ENCODE data around the gene SAP30L. TPM values are rescaled to one million over a fixed set of nuclear protein-coding genes. Genes with fewer than 3 reads are reported as not detected.

Gene SAP30L
- total and polyA plus RNA-seq, 2 of the 4 experiments (the other 2 are of a cell fraction), result 9.7 to 17.6 TPM

GRCh38 chr5:154459015-154459414, 13.2 kb downstream of the SAP30L start:
- H3K9me3 ChIP-seq (ENCODE audit: control insufficient read depth, insufficient read depth, low read length), result no peaks in the 10 kb centered on the region
- H3K9ac ChIP-seq (ENCODE audit: low read depth, low read length), result no peak overlapping the region
- no peak overlapping the region for H3K27ac ChIP-seq (ENCODE audit: insufficient read depth, low read length)
- TF ChIP-seq CHD1 (IDR thresholded peaks at IDR 0.05; ENCODE audit: low read depth, low read length) (no peak), MAZ (IDR thresholded peaks at IDR 0.05; ENCODE audit: borderline replicate concordance, low read depth, low read length) (no peak), BHLHE40 (IDR thresholded peaks at IDR 0.05; ENCODE audit: low read depth, low read length) (no peak), MXI1 (IDR thresholded peaks at IDR 0.05; ENCODE audit: borderline replicate concordance, low read depth, low read length) (no peak), NFE2L2 (IDR thresholded peaks at IDR 0.05; ENCODE audit: low read depth, low read length) (no peak), MAFK (IDR thresholded peaks at IDR 0.05; ENCODE audit: low read depth, low read length) (no peak), RFX5 (IDR thresholded peaks at IDR 0.05; ENCODE audit: low read depth, low read length) (no peak), RAD21 (IDR thresholded peaks at IDR 0.05; ENCODE audit: low read length) (no peak), CEBPB (IDR thresholded peaks at IDR 0.05; ENCODE audit: low read depth, low read length) (no peak), RCOR1 (IDR thresholded peaks at IDR 0.05; ENCODE audit: insufficient replicate concordance, low read length) (no peak), ELK1 (IDR thresholded peaks at IDR 0.05; ENCODE audit: borderline replicate concordance, low read depth, low read length) (no peak), SMC3 (IDR thresholded peaks at IDR 0.05; ENCODE audit: low read depth, low read length) (no peak), POLR2A (IDR thresholded peaks at IDR 0.05; ENCODE audit: low read depth, low read length) (no peak), FOS (IDR thresholded peaks at IDR 0.05; ENCODE audit: low read depth, low read length) (no peak), CTCF (conservative IDR thresholded peaks at IDR 0.05; ENCODE audit: low read depth, low read length) (no peak), USF2 (IDR thresholded peaks at IDR 0.05; ENCODE audit: low read depth, low read length) (no peak)
- no peak overlapping the region for H3K18ac ChIP-seq (ENCODE audit: low read depth, low read length)
- no peak overlapping the region for H3K23ac ChIP-seq (ENCODE audit: low read depth, low read length)
- no peaks in the 10 kb centered on the region for H3K9me1 ChIP-seq (ENCODE audit: insufficient read depth, low read length)
- no peak overlapping the region for H2BK120ac ChIP-seq (ENCODE audit: low read depth, low read length)
- no peaks in the 10 kb centered on the region for H3K79me1 ChIP-seq (ENCODE audit: low read depth in 1 of 2, low read length in 2 of 2)
- 80% methylated on average over 1 of the region's 3 CpGs; no CpG with 5 or more reads in 1 of the 2 experiments for WGBS, 2 experiments (ENCODE audit: extremely low coverage in 2 of 2, insufficient read length in 1 of 2)
- no peak overlapping the region for H3K14ac ChIP-seq (replicated peaks; ENCODE audit: low read depth, low read length)
- no peak overlapping the region for H3K4me2 ChIP-seq (ENCODE audit: low read depth, low read length)
- dilution Hi-C loops (cut with HindIII; ENCODE audit: low sequenced_read_pairs, unreplicated experiment) (no loop called here), intact Hi-C loops (cut with micrococcal nuclease) (no loop called here), in situ Hi-C loops (cut with MboI; ENCODE audit: low sequenced_read_pairs) (loop anchor here (25.0 kb wide), 1 partner anchor 353 kb away; no protein-coding TSS in a partner anchor)
- H2AFZ ChIP-seq (replicated peaks; ENCODE audit: low read length, poor library complexity), result no peak overlapping the region
- no peak overlapping the region for H3K56ac ChIP-seq (ENCODE audit: extremely low read depth, insufficient read depth, low read length)
- H3K4me1 ChIP-seq (ENCODE audit: control insufficient read depth, insufficient read depth, low read length), result no peaks in the 10 kb centered on the region
- no peak overlapping the region for H3K4me3 ChIP-seq (ENCODE audit: insufficient read depth, low read depth, low read length)
- no peak overlapping the region for H4K5ac ChIP-seq (ENCODE audit: low read depth, low read length)
- no peak for DNase-seq
- H2BK15ac ChIP-seq (ENCODE audit: low read depth, low read length), result no peak overlapping the region
- no peaks in the 10 kb centered on the region for H4K20me1 ChIP-seq (ENCODE audit: insufficient read depth, low read length)
- ChIA-PET CTCF (interaction anchor here (0.8 to 0.9 kb wide), 2 partner anchors 9 to 387 kb away, joined by 3 read pairs; no protein-coding TSS in a partner anchor), POLR2A (ENCODE audit: unreplicated experiment) (no interaction called here)
- H3K36me3 ChIP-seq (ENCODE audit: control insufficient read depth, insufficient read depth, low read length), result peaks cover 28% of the 10 kb centered on the region
- H2BK20ac ChIP-seq (ENCODE audit: low read depth, low read length), result no peak overlapping the region
- H2AK9ac ChIP-seq (replicated peaks; ENCODE audit: low read depth, low read length, poor library complexity), result no peak overlapping the region
- H3K27me3 ChIP-seq (ENCODE audit: control insufficient read depth, insufficient read depth, low read length), result no peaks in the 10 kb centered on the region
- no peak overlapping the region for H3K4ac ChIP-seq (ENCODE audit: low read depth, low read length)
- no peak overlapping the region for H4K91ac ChIP-seq (ENCODE audit: insufficient read depth, low read depth, low read length)
- TSS peak; percentile 32 for BruUV-seq (replicated peaks)
- H4K8ac ChIP-seq (ENCODE audit: low read depth in 2 of 2, low read length in 2 of 2), result no peak overlapping the region
- no peak for ATAC-seq (ENCODE audit: low read depth)
- no peak overlapping the region for H2BK5ac ChIP-seq (ENCODE audit: low read depth, low read length, poor library complexity, severe bottlenecking)
- H2AK5ac ChIP-seq (ENCODE audit: low read depth, low read length), result no peak overlapping the region

Data from IMR-90 (cell line).